IgD-negative memory B cell (primary cell): ENCODE measurements around the gene SERTAD1. TPM values are rescaled to one million over a fixed set of nuclear protein-coding genes. Genes with fewer than 3 reads are reported as not detected.
A peak's percentile ranks its signal among the peaks of the same experiment; 100 is the strongest.
"Not testable (repeated sequence)": the region's sequence is repeated elsewhere in the genome, so short reads cannot be mapped to it uniquely, and the experiment has no call there.

ENCODE experiments used
- H3K27ac Mint-ChIP-seq, 3 donors: one replicate each; pipeline ENCODE4 v1.8.0; 2020 to 2022; ENCODE audit warnings: mild to moderate bottlenecking in 3 of 3, mixed read lengths in 3 of 3, moderate library complexity in 1 of 3
- H3K27me3 Mint-ChIP-seq: one replicate; pipeline ENCODE4 v1.8.0; 2021; ENCODE audit warnings: mixed read lengths
- H3K36me3 Mint-ChIP-seq: one replicate; pipeline ENCODE4 v1.8.0; 2020; ENCODE audit warnings: mild to moderate bottlenecking, mixed read lengths
- H3K4me1 Mint-ChIP-seq, 3 donors: one replicate each; pipeline ENCODE4 v1.8.0; 2020 to 2022; ENCODE audit warnings: mixed read lengths in 3 of 3, mild to moderate bottlenecking in 1 of 3
- H3K4me3 Mint-ChIP-seq, 4 donors: one replicate each; pipeline ENCODE4 v1.8.0; 2020 to 2022; ENCODE audit warnings: mild to moderate bottlenecking in 4 of 4, mixed read lengths in 4 of 4, moderate library complexity in 3 of 4
- H3K9me3 Mint-ChIP-seq, 3 donors: one replicate each; pipeline ENCODE4 v1.8.0; 2020 to 2021; ENCODE audit warnings: mixed read lengths in 3 of 3, mild to moderate bottlenecking in 1 of 3
- polyA plus RNA-seq: library from polyadenylated mRNA; unstranded; fragments of 300-500 nt; fragmentation: Illumina TruSeq; gene quantifications from one replicate; pipeline ENCODE4 v1.2.3, GENCODE V29; 2021

SERTAD1 gene
- polyA plus RNA-seq, 1 donor from 2014 or later, result 13.2 TPM

GRCh38 chr19:40442328-40443130 lies 16.7 kb upstream of the SERTAD1 start:
- peaks cover 4% of the 10 kb centered on the region for H3K36me3 Mint-ChIP-seq
- peaks cover 13 to 20% (median 14%) of the 10 kb centered on the region in 3 donors for H3K4me1 Mint-ChIP-seq
- no peaks in the 10 kb centered on the region for H3K9me3 Mint-ChIP-seq
- H3K4me3 Mint-ChIP-seq, result peak overlapping the region; percentile 93 to 99 (median 98)
- H3K27me3 Mint-ChIP-seq, result no peaks in the 10 kb centered on the region
- peak overlapping the region; percentile 96 to 98 (median 98) for H3K27ac Mint-ChIP-seq

DNA sequence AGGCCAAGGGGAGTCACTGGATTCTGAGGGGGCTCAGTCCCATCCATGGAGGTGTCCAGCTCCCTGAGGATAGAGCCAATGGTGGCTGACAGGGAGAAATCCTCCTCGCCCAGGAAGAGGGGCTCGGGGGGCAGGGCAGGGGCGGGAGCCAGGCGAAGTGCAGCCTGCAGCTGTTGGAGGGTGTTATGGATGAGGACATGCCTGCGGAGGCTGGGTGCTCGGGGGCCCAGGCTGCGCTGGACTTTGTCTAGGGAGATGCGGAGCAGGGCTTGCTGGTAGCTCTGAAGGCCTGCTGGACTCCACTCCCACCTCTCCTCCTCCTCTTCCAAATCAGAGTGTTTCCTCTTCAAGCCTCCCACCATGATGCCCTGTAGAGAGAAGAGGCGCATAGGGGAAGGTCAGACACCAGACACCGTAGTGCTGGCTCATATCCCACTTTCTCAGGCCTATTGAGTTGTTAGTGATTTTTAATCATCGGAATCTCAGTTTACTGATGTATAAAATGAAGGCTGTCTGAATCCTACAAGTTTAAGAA lies 16.0 kb upstream of the SERTAD1 start:
- peak overlapping the region; percentile 16 to 99 (median 96) for H3K4me3 Mint-ChIP-seq
- H3K27me3 Mint-ChIP-seq, result no peaks in the 10 kb centered on the region
- H3K36me3 Mint-ChIP-seq, result peaks cover 4% of the 10 kb centered on the region
- no peaks in the 10 kb centered on the region for H3K9me3 Mint-ChIP-seq
- H3K4me1 Mint-ChIP-seq, result peaks cover 13 to 20% (median 14%) of the 10 kb centered on the region in 3 donors
- peak overlapping the region; percentile 50 to 98 (median 96) for H3K27ac Mint-ChIP-seq

DNA sequence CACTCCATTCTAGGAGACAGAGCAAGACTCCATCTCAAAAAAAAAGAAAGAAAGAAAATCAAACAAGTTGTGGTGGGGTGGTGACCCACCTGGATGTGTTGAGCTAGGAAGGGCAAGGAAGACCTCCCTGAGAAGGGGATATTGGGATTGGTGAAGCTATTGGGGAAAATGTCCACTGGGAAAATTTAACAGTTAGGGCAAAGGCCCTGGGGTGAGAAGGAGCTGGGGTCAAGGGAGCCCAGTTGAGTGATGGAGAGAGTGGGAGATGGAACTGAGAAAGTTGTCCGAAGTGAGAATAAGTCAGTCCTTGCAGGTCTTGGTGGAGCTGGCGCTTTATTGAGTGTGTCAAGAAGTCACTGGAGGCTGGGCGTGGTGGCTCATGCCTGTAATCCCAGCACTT lies 12.5 kb upstream of the SERTAD1 start:
- Mint-ChIP-seq H3K27ac (peak overlapping the region in 1 of 3 donors; percentile 85), H3K4me3 (peak overlapping the region in 1 of 4 donors; percentile 58), H3K4me1 (peaks cover 27 to 30% (median 30%) of the 10 kb centered on the region in 3 donors), H3K9me3 (no peaks in the 10 kb centered on the region), H3K36me3 (peaks cover 3% of the 10 kb centered on the region), H3K27me3 (no peaks in the 10 kb centered on the region)

- Mint-ChIP-seq H3K36me3 (no peaks in the 10 kb centered on the region), H3K9me3 (no peaks in the 10 kb centered on the region), H3K27ac (peak overlapping the region; percentile 81 to 98 (median 94)), H3K4me3 (peak overlapping the region; percentile 83 to 97 (median 91)), H3K27me3 (no peaks in the 10 kb centered on the region), H3K4me1 (peaks cover 18 to 27% (median 19%) of the 10 kb centered on the region in 3 donors)
Observed at GRCh38 chr19:40433391-40434216, 7.8 kb upstream of the SERTAD1 start.

- H3K36me3 Mint-ChIP-seq, H3K9me3 Mint-ChIP-seq, H3K27me3 Mint-ChIP-seq: not testable (repeated sequence)
- Mint-ChIP-seq H3K4me1 (peaks cover 19 to 27% (median 19%) of the 10 kb centered on the region in 3 donors), H3K27ac (peak overlapping the region in 2 of 3 donors; percentile 81 to 98), H3K4me3 (peak overlapping the region; percentile 83 to 97 (median 91))
Observed at GRCh38 chr19:40432760-40433159, 7.0 kb upstream of the SERTAD1 start.

- Mint-ChIP-seq H3K36me3 (no peaks in the 10 kb centered on the region), H3K4me1 (peaks cover 19 to 27% (median 24%) of the 10 kb centered on the region in 3 donors), H3K4me3 (no peak overlapping the region), H3K9me3 (no peaks in the 10 kb centered on the region), H3K27me3 (no peaks in the 10 kb centered on the region), H3K27ac (no peak overlapping the region)
Observed at GRCh38 chr19:40431698-40432097, 5.9 kb upstream of the SERTAD1 start.

- not testable (repeated sequence) for H3K4me3 Mint-ChIP-seq, H3K9me3 Mint-ChIP-seq, H3K27ac Mint-ChIP-seq, H3K27me3 Mint-ChIP-seq, H3K36me3 Mint-ChIP-seq
- peaks cover 18 to 29% (median 20%) of the 10 kb centered on the region in 3 donors for H3K4me1 Mint-ChIP-seq
Observed at GRCh38 chr19:40430242-40430641, 4.5 kb upstream of the SERTAD1 start.

GRCh38 chr19:40428197-40428596 lies 2.4 kb upstream of the SERTAD1 start:
- not testable (repeated sequence) for H3K9me3 Mint-ChIP-seq, H3K27me3 Mint-ChIP-seq, H3K36me3 Mint-ChIP-seq
- H3K27ac Mint-ChIP-seq, result peak overlapping the region in 2 of 3 donors; percentile 7 to 40
- peak overlapping the region in 1 of 4 donors; percentile 17 for H3K4me3 Mint-ChIP-seq
- peaks cover 17 to 19% (median 18%) of the 10 kb centered on the region in 3 donors for H3K4me1 Mint-ChIP-seq

DNA sequence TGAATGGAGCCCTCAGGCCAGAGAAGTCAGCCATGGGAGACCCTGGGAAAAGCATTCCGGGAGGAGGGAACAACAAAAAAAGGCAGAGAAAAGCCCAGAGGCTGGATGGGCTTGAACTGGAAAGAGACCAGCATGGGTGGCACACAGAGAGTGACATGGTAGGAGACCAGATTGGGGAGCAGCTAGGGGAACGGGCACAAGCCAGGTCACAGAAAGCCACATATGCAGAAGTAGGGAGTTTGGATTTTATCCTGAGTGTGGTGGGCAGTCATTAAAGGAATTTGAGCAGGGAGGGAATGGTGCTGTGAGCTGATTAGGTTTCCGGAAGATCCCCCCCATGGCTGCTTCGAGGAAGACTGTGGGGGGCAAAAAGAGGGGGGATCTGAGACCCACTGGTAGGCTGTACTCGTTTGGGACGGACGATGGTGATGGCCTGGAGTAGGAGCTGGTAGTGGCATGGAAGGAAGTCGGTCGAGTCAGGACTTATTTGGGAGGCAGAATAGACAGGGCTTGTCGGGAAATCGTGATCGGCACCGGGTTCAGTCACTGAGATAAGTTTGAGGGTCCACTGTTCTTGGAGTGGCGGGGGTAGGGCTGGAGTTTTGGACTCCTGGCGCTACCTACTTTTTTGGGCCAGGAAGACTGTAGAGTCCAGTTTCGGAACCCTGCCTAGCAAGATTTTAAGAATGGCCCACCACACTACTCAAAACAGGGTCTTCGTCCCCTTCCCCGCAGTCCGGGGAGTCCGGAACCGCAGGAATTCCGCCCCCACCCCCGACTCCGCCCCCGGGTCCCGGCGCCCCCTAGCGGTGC lies 949 bp downstream of the SERTAD1 start:
- Mint-ChIP-seq H3K36me3 (no peaks in the 10 kb centered on the region), H3K4me3 (peak overlapping the region; percentile 93 to 97 (median 95)), H3K9me3 (no peaks in the 10 kb centered on the region), H3K4me1 (peaks cover 20 to 26% (median 22%) of the 10 kb centered on the region in 3 donors), H3K27ac (peak overlapping the region; percentile 95 to 98 (median 97)), H3K27me3 (no peaks in the 10 kb centered on the region)

GRCh38 chr19:40423938-40424337 lies 1.9 kb downstream of the SERTAD1 start:
- H3K4me3 Mint-ChIP-seq, result peak overlapping the region in 2 of 4 donors; percentile 17 to 93
- no peaks in the 10 kb centered on the region for H3K36me3 Mint-ChIP-seq
- no peaks in the 10 kb centered on the region for H3K9me3 Mint-ChIP-seq
- H3K27me3 Mint-ChIP-seq, result no peaks in the 10 kb centered on the region
- peak overlapping the region in 2 of 3 donors; percentile 47 to 98 for H3K27ac Mint-ChIP-seq
- peaks cover 18 to 26% (median 19%) of the 10 kb centered on the region in 3 donors for H3K4me1 Mint-ChIP-seq

GRCh38 chr19:40422748-40423566 lies 2.8 kb downstream of the SERTAD1 start:
- Mint-ChIP-seq H3K9me3 (no peaks in the 10 kb centered on the region), H3K4me1 (peaks cover 18 to 26% (median 18%) of the 10 kb centered on the region in 3 donors), H3K27me3 (no peaks in the 10 kb centered on the region), H3K4me3 (peak overlapping the region in 1 of 4 donors; percentile 93), H3K27ac (peak overlapping the region in 2 of 3 donors; percentile 43 to 74), H3K36me3 (no peaks in the 10 kb centered on the region)

DNA sequence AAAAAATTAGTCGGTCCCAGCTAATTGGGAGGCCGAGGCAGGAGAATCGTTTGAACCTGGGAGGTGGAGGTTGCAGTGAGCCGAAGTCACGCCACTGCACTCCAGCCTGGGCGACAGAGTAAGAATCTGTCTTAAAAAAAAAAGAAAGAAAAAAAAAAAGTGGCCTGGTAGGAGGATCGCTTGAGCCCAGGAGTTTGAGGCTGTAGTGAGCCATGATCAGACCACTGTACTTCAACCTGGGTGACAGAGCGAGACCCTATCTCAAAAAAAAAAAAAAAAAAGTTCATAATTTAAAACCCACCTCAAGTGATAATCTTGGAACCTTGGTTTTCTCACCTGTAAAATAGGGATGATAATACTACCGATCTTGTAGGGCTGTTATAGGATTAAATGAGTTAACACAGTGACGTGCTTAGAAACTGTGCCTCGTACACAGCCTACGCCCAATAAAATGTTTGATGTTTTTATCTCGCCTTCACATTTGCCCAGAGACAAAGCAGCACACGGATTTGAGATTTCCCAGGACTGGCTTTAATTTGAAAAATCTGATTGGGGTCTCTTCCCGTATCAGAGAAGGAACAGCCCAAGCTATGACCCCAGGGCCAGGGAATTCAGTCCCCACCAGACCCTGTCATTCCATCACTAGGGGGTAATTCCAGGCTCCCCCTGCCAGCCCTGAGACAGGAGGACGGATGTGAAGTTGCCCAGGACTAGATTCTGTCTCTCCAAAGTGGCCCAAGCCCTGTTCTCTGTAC lies 3.6 kb downstream of the SERTAD1 start:
- Mint-ChIP-seq H3K36me3 (no peaks in the 10 kb centered on the region), H3K4me3 (peak overlapping the region in 3 of 4 donors; percentile 60 to 87 (median 80)), H3K4me1 (peaks cover 18 to 22% (median 20%) of the 10 kb centered on the region in 3 donors), H3K9me3 (no peaks in the 10 kb centered on the region), H3K27ac (peak overlapping the region; percentile 43 to 85 (median 74)), H3K27me3 (no peaks in the 10 kb centered on the region)
